Measurements from ENCODE around the gene ULK1.

- TF ChIP-seq, protein P1, sequence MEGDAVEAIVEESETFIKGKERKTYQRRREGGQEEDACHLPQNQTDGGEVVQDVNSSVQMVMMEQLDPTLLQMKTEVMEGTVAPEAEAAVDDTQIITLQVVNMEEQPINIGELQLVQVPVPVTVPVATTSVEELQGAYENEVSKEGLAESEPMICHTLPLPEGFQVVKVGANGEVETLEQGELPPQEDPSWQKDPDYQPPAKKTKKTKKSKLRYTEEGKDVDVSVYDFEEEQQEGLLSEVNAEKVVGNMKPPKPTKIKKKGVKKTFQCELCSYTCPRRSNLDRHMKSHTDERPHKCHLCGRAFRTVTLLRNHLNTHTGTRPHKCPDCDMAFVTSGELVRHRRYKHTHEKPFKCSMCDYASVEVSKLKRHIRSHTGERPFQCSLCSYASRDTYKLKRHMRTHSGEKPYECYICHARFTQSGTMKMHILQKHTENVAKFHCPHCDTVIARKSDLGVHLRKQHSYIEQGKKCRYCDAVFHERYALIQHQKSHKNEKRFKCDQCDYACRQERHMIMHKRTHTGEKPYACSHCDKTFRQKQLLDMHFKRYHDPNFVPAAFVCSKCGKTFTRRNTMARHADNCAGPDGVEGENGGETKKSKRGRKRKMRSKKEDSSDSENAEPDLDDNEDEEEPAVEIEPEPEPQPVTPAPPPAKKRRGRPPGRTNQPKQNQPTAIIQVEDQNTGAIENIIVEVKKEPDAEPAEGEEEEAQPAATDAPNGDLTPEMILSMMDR (conservative IDR thresholded peaks at IDR 0.05 in 1 of 2, IDR thresholded peaks at IDR 0.05 in 1 of 2; ENCODE audit: low read depth in 1 of 2, low read length in 2 of 2): no peak
- no peak for TF ChIP-seq EZH2 (IDR thresholded peaks at IDR 0.05; ENCODE audit: low read length, missing control alignments)
Observed at GRCh38 chr12:131938082-131938481, 43.7 kb downstream of the ULK1 start.
